GM12865 (cell line): Measurements from ENCODE around the gene NDUFA12.

Experiments used
- DNase-seq: peaks from one replicate; pipeline ENCODE4 v3.0.0; 2010; ENCODE audit warnings: low read depth
- H3K4me3 ChIP-seq: 2 replicates; pipeline ENCODE4 v1.5.1; 2011; ENCODE audit warnings: mild to moderate bottlenecking, low read depth, low read length, control low read depth
- CTCF ChIP-seq: IDR thresholded peaks from 2 replicates; pipeline ENCODE4 v1.5.1; 2011; ENCODE audit warnings: low read length, control low read depth, low read depth, inconsistent platforms; ENCODE audit not compliant: insufficient read depth; ENCODE audit errors: missing control alignments

NDUFA12 gene

GRCh38 chr12:95014554-95014953 lies 11.1 kb upstream of the NDUFA12 start:
- no peak overlapping the region for H3K4me3 ChIP-seq
- no peak for TF ChIP-seq CTCF
- no peak for DNase-seq

GRCh38 chr12:95006206-95006605 lies 2.7 kb upstream of the NDUFA12 start:
- no peak for TF ChIP-seq CTCF
- DNase-seq: no peak
- no peak overlapping the region for H3K4me3 ChIP-seq

DNA sequence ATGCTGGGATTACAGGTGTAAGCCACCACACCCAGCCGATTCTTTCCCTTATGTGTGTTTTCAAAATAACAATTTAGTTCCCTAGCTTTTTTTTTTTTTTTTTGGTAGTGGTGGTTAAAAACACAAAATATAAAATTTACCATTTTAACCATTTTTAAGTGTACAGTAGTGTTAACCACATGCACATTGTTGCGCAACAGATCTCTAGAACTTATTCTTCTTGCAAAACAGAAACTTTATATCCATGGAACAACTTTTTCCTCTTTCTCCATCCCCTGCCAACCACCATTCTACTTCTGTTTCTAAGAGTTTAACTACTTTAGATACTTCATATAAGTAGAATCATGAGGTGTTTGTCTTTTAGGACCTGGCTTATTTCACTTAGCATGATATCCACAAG lies 1.1 kb upstream of the NDUFA12 start:
- no peak for DNase-seq
- H3K4me3 ChIP-seq: no peak overlapping the region
- no peak for TF ChIP-seq CTCF

DNA sequence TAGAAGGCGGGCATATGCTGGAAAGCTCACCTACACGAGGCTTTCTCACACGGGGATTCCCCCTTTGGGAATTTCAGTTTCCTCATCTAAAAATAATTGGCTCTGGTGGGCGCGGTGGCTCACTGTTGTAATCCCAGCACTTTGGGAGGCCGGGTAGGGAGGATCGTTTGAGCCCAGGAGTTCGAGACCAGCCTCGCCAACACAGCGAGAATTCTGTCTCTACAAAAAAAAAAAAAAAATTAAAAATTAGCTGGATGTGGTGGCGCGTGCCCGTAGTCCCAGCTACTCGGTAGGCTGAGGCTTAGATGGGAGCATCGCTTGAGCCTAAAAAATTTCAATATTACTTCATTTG lies 400 bp upstream of the NDUFA12 start:
- TF ChIP-seq CTCF: no peak
- no peak for DNase-seq
- H3K4me3 ChIP-seq: peak overlapping the region; percentile 84

DNA sequence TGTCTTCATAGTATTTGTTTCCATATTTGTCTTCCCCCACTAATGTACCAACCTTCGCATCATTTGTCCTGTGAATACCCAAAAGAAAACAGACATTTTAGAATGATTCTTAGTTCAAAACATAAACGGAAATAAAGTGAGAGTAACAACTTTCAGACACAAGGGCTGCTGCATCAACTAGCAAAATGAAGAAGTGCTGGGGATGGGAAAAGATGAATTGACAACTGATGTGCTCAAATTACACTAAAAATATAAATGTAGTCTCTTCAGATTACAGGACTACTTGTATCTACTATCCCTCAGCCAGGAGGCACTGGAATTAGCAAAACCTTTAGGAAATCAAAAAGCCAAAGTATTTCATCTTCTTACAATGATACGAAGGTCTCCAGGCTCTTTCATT lies 743 bp downstream of the NDUFA12 start:
- DNase-seq: no peak
- no peak for TF ChIP-seq CTCF
- H3K4me3 ChIP-seq: peak overlapping the region; percentile 84

DNA sequence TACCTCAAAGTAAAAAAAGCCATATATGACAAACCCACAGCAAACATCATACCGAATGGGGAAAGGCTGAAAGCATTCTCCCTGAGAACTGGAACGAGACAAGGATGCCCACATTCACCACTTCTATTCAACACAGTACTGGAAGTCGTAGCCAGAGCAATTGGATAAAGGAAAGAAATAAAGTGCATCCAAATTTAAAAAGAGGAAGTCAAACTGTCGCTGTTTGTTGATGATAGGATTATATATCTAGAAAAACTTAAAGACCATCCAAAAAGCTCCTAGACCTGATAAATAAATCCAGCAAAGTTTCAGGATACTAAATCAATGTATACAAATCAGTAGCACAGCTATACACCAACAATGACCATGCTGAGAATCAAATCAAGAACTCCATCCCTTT lies 5.2 kb downstream of the NDUFA12 start:
- no peak for DNase-seq
- no peak for TF ChIP-seq CTCF
- H3K4me3 ChIP-seq: no peak overlapping the region

DNA sequence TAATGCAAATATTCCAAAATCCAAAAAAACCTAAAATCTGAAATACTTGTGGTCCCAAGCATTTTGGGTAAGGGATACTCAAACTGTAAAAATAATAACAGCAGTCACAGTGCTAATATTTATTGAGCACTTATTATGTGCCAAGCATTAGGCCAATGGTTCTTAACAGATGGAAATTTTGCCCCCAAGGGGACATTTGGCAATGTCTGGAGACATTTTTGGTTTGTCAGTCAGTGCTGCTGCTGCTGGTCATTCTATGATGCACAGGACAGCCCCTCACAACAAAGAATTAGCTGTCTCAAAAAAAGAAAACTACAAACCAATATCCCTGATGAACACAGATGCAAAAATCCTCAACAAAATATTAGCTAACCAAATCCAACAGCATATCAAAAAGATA lies 5.8 kb downstream of the NDUFA12 start:
- H3K4me3 ChIP-seq: no peak overlapping the region
- TF ChIP-seq CTCF: no peak
- no peak for DNase-seq
